Limb (tissue), 2 donors: Measurements from ENCODE around the gene MASP2.
"Not testable (repeated sequence)": the region's sequence is repeated elsewhere in the genome, so short reads cannot be mapped to it uniquely, and the experiment has no call there.

Source experiments
- DNase-seq, 2 donors: peaks; one replicate each; pipeline ENCODE4 v3.0.0-alpha.2; 2016; ENCODE audit errors: extremely low spot score in 2 of 2

Gene MASP2

GRCh38 chr1:11046625-11047365 lies at the start of gene MASP2:
MASP2 (minus strand) TSS chr1:11047239; CDS start chr1:11047207, 32 bp downstream.
- DNase-seq: no peak

GRCh38 chr1:11083784-11084183 lies 36.7 kb upstream of the MASP2 start:
- not testable (repeated sequence) for DNase-seq

GRCh38 chr1:11080931-11081330 lies 33.9 kb upstream of the MASP2 start:
- DNase-seq: no peak

- DNase-seq: no peak
These were observed 31.6 kb upstream of the MASP2 start for GRCh38 chr1:11078631-11079030.

DNA sequence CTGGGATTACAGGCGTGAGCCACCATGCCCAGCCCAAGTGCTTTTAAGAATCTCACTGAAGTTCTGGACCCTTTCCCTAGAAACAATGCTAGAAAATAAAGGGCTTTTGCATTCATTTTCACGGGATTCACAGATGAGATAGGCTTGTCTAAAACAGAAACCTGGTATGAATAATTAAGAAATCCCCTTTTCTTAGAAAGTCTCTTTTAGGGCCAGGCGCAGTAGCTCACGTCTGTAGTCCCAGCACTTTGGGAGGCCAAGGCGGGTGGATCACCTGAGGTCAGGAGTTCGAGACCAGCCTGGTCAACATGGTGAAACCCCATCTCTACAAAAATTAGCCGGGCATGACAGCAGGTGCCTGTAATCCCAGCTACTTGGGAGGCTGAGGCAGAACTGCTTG lies 26.4 kb upstream of the MASP2 start:
- not testable (repeated sequence) for DNase-seq

GRCh38 chr1:11072216-11072917 lies 25.3 kb upstream of the MASP2 start:
- DNase-seq: no peak

DNA sequence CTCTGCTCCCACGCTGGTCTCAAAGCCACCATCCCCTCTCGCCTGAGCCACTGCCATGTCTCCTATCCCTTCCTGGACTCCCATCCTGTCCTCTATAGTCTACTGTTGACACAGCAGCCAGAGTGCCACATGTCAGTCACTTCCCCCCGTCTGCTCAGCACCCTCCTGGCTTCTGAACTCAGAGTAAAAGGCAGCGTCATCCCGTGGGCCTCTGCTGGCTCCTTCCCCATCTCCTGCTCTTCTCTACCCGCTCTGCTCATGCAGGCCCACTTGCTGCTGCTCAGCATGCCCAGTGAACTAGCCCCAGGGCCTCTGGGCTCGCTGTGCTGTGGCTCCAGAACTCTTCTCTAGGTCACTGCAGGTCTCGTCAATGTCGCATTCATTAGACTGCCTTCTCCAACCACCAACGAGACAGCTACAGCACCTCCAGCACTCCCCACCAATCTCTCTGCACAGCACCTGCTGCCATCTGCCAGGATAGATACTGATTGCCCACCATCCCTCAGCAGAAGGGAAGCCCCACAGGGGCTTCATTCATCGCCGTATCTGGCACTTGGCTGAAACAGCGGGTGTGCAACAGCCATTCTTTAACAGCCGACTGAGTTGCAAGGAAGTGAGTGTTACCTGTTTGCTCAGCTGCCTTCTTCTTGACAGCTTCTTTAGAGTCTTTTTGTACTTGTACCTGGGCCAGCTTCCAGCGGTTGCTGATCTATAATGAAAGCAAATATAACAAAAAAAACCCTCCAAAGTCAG lies 24.6 kb upstream of the MASP2 start:
- no peak for DNase-seq

DNA sequence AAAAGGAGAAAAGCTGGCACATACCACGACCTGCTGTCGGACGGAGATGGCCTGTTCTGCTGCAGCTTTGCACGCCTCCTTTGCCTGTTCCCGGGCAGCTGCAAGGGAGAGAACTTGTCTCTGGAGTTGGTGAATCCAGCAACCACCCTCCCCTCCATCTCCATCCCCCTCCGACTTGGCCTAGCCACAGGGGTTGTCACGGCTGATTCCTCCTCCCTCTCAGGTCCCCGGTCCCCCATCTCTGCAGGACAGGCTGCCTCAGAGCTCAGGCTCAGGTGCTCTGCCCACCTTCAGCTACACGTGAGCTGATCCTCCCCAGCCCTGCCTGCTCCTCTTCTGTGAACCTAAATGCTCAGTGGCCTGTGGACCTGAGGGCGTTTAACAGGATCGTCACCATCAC lies 23.8 kb upstream of the MASP2 start:
- no peak for DNase-seq

- no peak for DNase-seq
These were observed 21.8 kb upstream of the MASP2 start for GRCh38 chr1:11068600-11069473.

- no peak for DNase-seq
These were observed 20.9 kb upstream of the MASP2 start for GRCh38 chr1:11067716-11068599.

- no peak for DNase-seq
These were observed 18.8 kb upstream of the MASP2 start for GRCh38 chr1:11065796-11066195.

- DNase-seq: no peak
These were observed 17.9 kb upstream of the MASP2 start for GRCh38 chr1:11064942-11065341.

DNA sequence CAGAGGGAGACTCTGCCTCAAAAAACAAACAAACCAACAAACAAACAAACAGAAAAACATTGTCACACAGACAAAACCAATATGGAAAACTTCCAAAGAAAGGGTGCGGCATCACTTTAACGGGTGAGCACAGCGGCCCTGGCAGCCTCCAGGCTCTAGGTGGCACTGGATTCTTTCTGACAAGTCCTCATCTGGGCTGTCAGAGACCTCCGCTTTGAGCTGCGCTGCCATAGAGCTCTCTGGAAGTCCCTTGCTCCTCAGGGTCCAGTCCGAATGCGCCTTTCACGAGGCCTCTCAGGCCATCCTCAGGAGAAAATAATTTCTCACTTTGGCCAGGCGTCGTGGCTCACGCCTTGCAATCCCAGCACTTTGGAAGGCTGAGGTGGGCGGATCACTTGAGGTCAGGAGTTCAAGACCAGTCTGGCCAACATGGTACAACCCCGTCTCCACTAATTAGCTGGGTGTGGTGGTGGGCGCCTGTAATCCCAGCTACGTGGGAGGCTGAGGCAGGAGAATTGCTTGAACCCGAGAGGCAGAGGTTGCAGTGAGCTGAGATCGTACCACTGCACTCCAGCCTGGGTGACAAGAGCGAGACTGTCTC lies 17.0 kb upstream of the MASP2 start:
- DNase-seq: not testable (repeated sequence)

- no peak for DNase-seq
These were observed 15.9 kb upstream of the MASP2 start for GRCh38 chr1:11062965-11063401.

DNA sequence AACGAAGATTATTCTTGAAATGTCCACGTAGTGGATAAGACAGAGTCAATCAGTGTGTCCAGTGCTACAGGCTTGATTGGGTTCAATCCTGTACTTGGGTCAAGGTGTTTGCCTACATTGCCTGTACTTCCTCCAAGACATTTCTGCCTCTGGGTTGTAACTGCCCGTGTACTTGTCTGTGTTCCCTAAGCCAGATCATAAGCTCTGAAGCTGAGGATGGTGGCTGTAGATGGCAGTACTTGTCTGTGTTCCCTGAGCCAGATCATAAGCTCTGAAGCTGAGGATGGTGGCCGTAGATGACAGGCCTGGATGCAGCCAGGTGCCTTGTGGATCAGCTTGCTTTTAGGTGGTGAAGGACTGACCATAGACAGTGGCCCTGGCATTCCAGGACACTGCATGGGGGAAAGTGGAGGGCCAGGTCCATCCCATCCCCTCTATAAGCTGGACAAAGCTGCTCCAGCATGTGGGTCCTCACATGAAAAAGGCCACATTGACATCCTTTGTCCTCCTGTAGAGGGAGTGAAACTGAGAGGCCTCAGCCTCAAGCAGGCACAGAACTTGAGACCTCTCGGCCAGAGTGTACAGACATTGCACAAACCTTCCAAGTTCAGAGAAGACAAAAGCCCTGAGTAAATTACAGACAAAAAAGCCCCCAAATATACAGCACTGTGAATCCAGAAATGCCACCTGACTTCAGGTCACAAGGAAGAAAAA lies 14.8 kb upstream of the MASP2 start:
- no peak for DNase-seq

DNA sequence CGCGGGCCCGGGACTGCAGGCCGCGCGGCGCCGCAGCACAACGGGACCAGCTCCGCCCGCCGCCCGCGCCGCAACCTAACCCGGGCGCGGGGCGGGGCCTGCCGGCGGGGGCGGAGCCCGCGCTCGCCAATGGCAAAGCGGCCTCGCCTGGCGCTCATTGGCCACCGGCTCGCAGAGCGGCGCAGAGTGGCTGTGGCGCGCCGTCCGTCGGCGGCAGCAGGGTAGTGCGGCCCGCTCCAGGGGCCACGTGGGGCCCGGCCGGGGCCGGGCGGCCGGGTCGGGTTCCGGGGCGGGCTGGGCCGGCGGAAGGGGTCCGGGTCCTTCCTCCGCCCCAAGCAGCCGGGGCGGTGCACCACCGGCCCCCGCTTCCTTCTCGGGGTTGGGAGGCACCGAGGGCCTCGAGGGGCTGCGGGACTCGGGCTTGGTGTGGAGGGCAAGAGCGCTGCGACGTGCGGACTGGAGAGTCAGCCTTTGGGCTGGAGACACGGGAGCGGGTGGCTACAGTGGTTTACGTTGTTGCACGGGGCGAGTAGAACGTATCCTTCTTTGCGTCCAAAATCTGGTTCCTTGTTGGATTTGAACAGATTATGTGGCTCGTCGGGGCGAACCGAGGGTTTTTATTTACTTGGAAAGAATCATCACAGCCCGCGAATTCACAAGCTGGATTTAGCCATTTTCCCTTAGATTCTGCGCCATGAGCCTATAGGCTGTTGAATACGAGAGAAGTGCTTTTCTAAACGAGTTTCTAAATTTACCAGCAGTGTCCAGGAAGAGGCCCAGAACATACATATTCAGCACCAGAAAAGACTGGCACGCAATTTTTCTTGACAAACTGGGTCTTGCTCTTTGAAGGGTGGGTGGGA lies 13.2 kb upstream of the MASP2 start, which contains the start of gene SRM:
Gene SRM, minus strand, starts transcription at position 51 of the 863 bp plus-strand sequence. CDS start 75 bp downstream, outside the sequence.
- DNase-seq: peak; percentile 93 to 94

GRCh38 chr1:11059155-11059967 lies 12.3 kb upstream of the MASP2 start:
- DNase-seq: no peak
